Measurements from ENCODE around the gene ILDR1.
"Not testable (repeated sequence)": the region's sequence is repeated elsewhere in the genome, so short reads cannot be mapped to it uniquely, and the experiment has no call there.

The ILDR1 gene

GRCh38 chr3:122021811-122022401 lies at the start of gene ILDR1:
Gene ILDR1 (minus strand): TSS chr3:122022247. CDS start chr3:122022077, 170 bp downstream.
- peak; percentile 43 for DNase-seq

- DNase-seq = no peak
Measured at GRCh38 chr3:122067588-122068240, 45.7 kb upstream of the ILDR1 start.

GRCh38 chr3:122067214-122067550 lies 45.1 kb upstream of the ILDR1 start:
- no peak for DNase-seq

DNA sequence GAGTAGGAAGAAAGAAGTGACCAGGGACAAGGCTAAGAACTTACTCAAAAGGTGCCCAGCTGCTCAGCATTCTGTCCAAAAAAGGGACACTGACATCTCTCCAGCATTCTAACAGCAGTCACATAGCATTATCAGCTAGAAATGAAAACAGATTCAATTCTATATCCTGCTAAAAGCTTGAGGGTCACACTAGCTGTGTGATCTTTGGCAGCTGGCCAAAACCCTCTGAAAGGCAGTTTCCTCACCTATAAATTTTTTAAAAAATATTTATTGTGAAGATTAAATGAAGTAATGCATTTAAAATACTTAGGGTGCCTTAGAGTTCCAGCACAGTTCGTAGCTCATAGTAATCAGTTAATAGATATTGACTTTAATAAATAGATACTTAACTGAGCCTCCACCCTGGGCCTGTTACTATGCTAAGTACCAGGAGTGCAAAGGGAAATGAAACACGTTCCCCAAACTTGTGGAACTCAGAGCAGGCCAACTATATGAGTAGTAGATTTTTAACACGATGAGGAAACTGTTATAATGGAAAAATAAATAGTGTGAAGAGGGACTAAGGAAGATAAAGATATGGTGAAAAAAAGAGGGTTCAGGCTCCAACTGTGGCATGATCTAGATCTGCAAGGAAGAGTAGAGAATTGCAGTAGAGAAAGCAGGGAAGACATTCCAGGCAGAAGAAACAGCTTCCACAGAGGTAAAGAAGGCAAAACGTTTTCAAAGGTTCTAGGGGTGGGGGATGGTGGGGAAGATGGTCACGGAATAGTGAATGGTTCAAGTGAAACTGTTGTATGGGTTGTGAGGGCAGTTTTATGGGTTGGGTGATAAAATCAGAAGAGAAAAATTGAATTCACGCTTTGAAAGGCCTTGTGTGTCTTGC lies 44.5 kb upstream of the ILDR1 start:
- no peak for DNase-seq

- DNase-seq = no peak
Measured at GRCh38 chr3:122064326-122064725, 42.3 kb upstream of the ILDR1 start.

DNA sequence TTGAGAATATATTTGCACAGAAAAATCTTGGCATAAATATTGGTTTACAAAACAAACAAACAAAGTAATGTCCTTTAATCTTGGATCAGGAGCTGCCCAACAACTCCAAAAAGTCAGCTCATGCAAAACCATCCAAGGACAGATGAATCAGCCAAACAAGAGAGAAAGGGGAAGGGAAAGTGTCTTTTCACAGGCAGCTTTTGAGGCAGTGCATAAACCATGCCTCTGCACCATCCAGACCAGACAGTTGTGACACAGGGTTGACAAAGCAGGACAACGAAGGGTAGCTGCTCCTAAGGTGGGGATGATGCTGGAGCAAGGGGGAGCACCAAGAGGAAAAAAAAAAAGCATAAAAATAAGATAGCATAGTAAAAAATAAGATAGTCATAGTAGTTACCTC lies 41.9 kb upstream of the ILDR1 start:
- DNase-seq = no peak

GRCh38 chr3:122060040-122060698 lies 38.1 kb upstream of the ILDR1 start:
- DNase-seq = no peak

- no peak for DNase-seq
Measured at GRCh38 chr3:122058294-122058693, 36.2 kb upstream of the ILDR1 start.

DNA sequence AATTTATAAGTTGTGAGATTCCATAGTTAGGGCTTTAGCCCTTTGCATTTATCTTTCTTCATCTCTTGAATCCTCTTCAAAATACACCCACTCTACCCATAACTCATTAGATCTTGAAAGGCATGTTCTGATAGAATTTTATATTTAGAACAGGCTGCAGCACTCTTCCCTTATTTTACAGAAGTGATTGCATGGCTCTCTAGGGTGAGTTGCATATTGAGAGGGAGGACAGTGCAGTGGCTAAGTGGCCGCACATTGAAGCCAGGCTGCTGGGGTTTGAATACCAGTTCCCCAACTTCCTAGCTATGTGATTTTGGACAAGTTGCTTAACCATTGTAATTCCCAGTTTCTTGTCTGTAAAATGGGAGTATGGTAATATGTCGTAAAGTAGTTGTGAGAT lies 35.6 kb upstream of the ILDR1 start:
- DNase-seq = no peak

- no peak for DNase-seq
Measured at GRCh38 chr3:122055215-122055614, 33.2 kb upstream of the ILDR1 start, which contains the start of gene CD86. Gene CD86 (plus strand): TSS chr3:122055362. CDS start chr3:122055490, 128 bp downstream.

DNA sequence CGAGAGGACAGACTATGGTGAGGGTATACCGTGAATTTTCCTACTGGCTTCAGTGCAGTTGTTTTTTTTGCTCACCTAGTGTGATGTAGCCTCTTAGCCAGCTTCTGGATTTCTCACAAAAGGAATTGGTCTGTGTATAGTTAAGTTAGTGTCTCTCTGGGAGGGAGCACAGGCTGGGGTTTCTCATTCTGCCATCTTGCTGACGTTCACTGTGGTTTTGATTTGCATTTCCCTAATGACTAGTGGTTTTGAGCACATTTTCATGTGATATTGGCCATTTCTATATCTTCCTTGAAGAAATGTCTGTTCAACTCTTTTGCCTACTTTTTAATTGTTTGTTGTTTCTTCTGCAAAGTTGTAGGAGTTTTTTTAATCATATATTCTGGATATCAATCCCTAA lies 30.9 kb upstream of the ILDR1 start:
- DNase-seq = no peak

DNA sequence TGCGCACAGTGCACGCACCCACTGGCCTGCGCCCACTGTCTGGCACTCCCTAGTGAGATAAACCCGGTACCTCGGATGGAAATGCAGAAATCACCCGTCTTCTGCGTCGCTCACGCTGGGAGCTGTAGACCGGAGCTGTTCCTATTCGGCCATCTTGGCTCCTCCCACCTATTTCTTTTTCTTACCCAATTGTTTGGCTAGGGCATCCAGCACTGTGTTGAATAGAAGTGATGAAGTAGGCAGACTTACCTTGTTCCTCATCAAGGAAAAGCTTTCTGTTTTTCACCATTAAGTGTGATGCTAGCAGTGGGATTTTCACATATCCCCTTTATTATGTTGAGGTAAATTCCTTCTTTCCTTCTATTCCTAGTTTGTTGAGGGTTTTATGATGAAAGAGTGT lies 25.7 kb upstream of the ILDR1 start:
- not testable (repeated sequence) for DNase-seq

DNA sequence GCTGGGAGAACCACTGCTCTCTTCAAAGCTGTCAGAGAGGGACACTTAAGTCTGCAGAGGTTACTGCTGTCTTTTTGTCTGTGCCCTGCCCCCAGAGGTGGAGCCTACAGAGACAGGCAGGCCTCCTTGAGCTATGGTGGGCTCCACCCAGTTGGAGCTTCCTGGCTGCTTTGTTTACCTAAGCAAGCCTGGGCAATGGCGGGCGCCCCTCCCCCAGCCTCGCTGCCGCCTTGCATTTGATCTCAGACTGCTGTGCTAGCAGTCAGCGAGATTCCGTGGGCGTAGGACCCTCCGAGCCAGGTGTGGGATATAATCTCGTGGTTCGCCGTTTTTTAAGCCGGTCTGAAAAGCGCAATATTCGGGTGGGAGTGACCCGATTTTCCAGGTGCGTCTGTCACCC lies 25.2 kb upstream of the ILDR1 start:
- not testable (repeated sequence) for DNase-seq

DNA sequence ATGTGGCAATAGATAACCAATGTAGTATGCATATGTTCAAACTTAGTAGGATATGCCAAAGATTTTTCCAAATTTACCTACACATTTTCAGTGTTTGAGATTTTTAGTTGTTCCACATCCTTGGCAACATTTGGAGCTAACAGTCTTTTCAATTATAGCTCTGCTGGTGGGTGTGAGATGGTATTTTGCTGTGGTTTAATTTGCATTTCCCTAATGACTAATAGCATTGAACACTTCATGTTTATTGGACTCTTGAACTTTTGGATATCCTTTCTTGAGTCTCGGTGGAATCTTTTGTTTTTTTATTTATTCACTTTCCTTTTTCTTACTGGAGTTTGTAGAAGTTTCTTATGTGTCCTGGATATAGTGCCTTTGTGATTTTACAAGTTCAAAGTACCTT lies 11.0 kb upstream of the ILDR1 start:
- DNase-seq = no peak

DNA sequence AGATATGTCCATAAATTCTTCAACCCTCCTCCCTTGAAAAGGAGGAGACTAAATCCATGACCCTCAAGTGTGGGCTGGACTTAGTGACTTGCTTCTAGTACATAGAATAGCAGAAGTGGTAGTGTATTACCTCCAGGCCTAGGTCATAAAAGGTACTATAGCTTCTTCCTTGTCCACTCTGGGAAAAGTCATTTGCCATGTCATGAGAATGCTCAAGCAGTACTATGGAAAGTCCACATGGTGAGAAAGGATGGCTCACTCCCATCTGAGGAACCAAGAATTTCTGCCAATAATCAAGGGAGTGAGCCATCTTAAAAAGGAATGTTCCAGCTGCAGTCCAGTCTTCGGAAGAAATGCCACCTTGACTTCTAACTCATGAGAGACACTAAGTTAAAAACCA lies 10.5 kb upstream of the ILDR1 start:
- DNase-seq = no peak

DNA sequence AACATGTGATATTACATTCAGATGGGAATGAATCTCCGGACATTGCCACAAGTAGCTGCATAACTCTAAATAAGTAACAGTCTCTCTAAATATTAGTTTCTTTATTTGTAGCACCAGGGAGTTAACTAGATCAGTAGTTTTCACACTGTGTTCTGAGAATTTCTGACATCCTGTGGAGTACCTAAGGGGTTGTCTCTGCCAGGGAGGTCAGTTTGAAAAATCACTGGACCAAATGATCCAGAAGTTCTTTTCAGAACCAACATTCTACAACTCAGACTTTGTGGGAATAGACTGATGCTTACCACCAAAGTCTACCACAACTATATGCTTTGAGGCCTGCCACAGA lies 9.0 kb upstream of the ILDR1 start:
- DNase-seq = no peak

DNA sequence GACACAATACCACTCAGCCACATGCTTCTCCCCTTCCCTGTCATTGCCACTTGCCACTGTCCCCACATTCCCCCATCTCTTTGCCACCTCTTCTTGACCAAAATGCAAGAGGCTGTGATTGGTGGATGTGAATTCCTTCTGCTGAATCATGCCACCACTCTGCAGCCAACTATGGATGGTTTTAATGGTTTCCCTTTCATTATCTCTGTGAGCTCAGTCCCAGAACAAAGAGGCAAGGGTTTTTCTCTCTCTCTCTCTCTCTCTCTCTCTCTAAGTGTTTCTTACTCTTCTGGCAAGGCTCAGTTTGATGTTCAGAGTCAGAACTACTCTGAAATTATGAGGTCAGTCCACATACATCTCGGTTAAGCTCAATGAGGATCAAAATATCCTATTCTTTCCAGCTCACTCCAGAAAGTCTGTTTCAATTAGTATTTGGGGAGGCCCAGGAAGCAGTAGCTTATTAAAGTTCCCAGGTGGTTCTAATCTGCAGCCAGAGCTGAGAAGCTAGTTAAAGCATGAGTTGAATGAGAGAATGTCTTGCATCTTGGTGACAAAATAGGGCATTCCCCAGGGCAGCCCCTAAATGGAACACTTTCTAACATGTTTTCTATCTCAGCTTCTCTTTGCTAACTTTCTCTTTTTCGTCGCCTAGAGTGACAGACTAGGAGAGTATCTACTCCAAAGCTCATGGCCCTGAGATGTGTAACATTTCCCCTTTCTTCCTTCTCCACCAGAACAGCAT lies 8.5 kb upstream of the ILDR1 start:
- no peak for DNase-seq

DNA sequence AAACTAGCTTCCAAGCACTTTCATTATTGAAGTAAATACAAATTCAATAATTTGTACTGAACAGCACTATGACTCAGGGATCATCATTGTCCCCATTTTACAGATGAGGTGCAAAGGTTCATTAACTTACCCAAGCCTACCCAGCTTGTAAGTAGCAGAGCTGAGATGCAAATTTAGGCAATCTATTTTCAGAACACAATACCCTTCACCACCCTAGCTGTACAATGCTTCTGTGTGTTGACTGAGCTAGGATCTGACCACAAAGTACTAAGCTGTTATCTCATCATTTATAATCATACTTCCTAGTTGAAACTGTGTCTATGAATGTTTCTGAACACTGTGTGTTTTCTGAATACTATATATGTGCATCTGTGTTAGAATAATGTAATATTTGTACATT lies 3.2 kb upstream of the ILDR1 start:
- DNase-seq = no peak

DNA sequence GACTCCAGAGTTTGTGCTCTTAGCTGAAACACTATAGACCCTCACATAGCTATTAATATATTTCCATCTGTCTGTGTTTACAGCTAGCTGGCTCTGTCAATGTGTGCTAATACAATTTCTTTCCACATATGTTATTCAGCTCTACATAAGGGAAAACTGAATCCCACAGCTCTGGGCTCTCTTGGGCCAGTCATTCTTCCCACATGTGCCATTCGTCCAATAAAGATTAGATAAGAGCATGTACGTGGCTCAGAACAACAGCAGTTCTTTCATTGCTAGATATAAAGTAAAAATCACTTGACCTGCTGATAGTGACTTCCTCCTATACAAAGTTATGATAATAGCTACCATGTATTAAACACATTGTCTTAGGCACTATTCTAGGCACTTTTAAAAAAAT lies 2.8 kb upstream of the ILDR1 start:
- DNase-seq = no peak

DNA sequence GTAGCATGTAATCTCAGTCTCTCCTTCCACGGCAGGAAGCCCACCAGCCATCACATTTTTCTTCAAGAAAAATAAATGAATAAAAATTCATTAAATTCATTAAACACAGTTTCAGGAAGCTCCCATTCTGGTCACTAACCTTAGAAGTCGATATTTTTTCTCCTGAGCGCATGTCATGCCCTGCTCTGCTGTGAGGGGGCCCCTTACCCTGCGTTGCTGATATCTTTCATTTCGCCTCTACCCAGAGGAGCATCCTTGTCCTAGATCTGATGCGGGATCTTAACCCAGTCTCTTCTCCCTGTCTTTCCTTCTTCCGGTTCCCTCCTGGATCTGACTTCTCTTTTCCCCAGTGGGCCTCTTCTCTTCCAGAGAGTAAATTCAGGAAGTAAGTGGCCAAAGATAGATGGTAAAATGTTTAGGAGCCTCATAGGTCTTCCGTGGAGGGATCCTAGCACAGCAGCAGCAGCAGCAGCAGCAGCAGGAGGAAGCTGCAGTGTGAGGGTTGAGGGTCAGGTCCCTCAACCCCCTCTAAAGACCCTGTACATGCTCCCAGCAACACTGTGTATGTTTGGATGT lies 1.4 kb upstream of the ILDR1 start:
- DNase-seq = no peak

GRCh38 chr3:122021037-122021436 lies 1.0 kb downstream of the ILDR1 start:
- no peak for DNase-seq

- no peak for DNase-seq
Measured at GRCh38 chr3:122019493-122019892, 2.6 kb downstream of the ILDR1 start.

- DNase-seq = no peak
Measured at GRCh38 chr3:122014741-122015140, 7.3 kb downstream of the ILDR1 start.
